ENCODE measurements around the gene KLK15. TPM values are rescaled to one million over a fixed set of nuclear protein-coding genes. Genes with fewer than 3 reads are reported as not detected.

The KLK15 gene
- total and polyA plus RNA-seq, 11 donors = not detected

DNA sequence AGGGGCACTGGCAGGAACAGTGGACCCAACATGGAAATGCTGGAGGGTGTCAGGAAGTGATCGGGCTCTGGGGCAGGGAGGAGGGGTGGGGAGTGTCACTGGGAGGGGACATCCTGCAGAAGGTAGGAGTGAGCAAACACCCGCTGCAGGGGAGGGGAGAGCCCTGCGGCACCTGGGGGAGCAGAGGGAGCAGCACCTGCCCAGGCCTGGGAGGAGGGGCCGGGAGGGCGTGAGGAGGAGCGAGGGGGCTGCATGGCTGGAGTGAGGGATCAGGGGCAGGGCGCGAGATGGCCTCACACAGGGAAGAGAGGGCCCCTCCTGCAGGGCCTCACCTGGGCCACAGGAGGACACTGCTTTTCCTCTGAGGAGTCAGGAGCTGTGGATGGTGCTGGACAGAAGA lies 44.0 kb upstream of the KLK15 start:
- no peak for TF ChIP-seq POLR2A (IDR thresholded peaks at IDR 0.05)
- TF ChIP-seq, protein P1, sequence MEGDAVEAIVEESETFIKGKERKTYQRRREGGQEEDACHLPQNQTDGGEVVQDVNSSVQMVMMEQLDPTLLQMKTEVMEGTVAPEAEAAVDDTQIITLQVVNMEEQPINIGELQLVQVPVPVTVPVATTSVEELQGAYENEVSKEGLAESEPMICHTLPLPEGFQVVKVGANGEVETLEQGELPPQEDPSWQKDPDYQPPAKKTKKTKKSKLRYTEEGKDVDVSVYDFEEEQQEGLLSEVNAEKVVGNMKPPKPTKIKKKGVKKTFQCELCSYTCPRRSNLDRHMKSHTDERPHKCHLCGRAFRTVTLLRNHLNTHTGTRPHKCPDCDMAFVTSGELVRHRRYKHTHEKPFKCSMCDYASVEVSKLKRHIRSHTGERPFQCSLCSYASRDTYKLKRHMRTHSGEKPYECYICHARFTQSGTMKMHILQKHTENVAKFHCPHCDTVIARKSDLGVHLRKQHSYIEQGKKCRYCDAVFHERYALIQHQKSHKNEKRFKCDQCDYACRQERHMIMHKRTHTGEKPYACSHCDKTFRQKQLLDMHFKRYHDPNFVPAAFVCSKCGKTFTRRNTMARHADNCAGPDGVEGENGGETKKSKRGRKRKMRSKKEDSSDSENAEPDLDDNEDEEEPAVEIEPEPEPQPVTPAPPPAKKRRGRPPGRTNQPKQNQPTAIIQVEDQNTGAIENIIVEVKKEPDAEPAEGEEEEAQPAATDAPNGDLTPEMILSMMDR (IDR thresholded peaks at IDR 0.05) = no peak
- Histone ChIP-seq H3K27me3 (peaks cover 0 to 62% (median 11%) of the 10 kb centered on the region in 9 donors), H3K36me3 (no peaks in the 10 kb centered on the region), H3K4me1 (no peaks in the 10 kb centered on the region), H3K9me3 (no peaks in the 10 kb centered on the region), H3K4me3 (no peak overlapping the region), H3K27ac (no peak overlapping the region)
- no peak for ATAC-seq
- no peak for DNase-seq
- WGBS, 4 donors = 18 to 23% (median 21%) methylated on average over 8 of the region's 8 CpGs
- intact Hi-C loops (cut with DNase I) = no loop called here

DNA sequence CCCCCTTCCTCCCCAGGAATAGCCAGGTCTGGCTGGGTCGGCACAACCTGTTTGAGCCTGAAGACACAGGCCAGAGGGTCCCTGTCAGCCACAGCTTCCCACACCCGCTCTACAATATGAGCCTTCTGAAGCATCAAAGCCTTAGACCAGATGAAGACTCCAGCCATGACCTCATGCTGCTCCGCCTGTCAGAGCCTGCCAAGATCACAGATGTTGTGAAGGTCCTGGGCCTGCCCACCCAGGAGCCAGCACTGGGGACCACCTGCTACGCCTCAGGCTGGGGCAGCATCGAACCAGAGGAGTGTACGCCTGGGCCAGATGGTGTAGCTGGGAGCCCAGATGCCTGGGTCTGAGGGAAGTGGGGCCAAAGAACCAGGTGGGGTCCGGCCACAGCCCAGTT lies 43.1 kb upstream of the KLK15 start:
- peaks cover 0 to 60% (median 11%) of the 10 kb centered on the region in 9 donors for H3K27me3 ChIP-seq
- intact Hi-C loops (cut with DNase I) = no loop called here
- no peak overlapping the region for H3K27ac ChIP-seq
- no peaks in the 10 kb centered on the region for H3K36me3 ChIP-seq
- ATAC-seq (no peak), DNase-seq (no peak)
- H3K4me3 ChIP-seq = no peak overlapping the region
- WGBS, 4 donors = 45 to 62% (median 60%) methylated on average over 5 to 7 of the region's 7 CpGs
- no peaks in the 10 kb centered on the region for H3K4me1 ChIP-seq
- TF ChIP-seq, protein P1 (IDR thresholded peaks at IDR 0.05) = no peak
- H3K9me3 ChIP-seq = no peaks in the 10 kb centered on the region

DNA sequence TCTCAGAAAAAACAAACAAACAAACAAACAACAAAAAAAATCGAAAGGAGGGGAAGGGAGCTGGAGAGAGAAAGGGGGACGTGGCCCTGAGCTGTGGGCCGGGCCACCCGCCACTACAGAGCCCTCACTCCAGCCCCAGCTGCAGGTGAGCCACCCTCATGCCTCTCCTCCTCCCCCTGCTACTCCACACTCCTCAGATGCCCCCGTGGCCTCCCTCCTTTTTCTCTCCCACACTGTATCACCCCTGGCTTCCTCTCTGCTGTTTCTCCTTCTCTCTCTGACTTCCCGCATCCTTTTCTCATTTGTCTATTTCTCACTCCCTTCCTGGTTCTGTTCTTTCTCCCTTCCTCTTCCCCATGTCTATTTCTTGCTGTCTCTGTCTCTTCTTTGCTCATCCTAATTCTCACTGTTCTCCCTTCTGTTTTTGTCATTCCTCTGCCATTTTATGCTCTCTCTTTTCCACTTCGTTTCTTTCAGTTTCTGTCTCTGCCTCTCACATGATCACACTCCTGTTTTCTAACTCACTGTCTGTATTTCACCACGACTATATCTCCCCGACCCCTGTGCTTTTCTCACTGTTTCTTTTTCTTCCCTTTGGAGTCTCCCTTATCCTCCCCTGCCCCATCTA lies 42.5 kb upstream of the KLK15 start:
- Histone ChIP-seq H3K27ac (no peak overlapping the region), H3K36me3 (no peaks in the 10 kb centered on the region), H3K9me3 (no peaks in the 10 kb centered on the region), H3K27me3 (peaks cover under 1 to 60% (median 11%) of the 10 kb centered on the region in 9 donors), H3K4me3 (no peak overlapping the region), H3K4me1 (no peaks in the 10 kb centered on the region)
- 35 to 39% (median 37%) methylated on average over 9 of the region's 9 CpGs for WGBS, 4 donors
- intact Hi-C loops (cut with DNase I) = no loop called here
- ATAC-seq (no peak), DNase-seq (no peak)
- TF ChIP-seq, protein P1 (IDR thresholded peaks at IDR 0.05) = no peak
- TF ChIP-seq POLR2A (IDR thresholded peaks at IDR 0.05) = no peak

DNA sequence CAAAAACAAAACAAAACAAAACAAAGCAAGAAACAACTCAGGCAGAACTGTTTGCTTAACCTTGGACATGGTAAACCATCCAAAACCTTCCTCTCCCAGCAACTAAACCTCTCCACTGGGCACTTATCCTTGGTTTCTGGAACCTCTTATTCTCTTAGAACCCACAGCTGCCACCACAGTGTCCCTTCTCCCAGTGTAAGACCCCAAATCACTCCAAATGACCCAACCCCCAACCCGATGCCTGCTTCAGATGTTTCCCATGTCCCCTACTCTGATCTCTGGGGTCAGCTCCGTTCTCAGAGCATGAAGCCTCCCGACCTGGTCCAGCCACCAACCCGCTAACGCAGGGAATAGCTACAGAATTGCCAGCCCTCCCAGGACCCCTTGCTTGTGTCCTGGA lies 40.8 kb upstream of the KLK15 start:
- ATAC-seq = no peak
- H3K27ac ChIP-seq = no peak overlapping the region
- H3K9me3 ChIP-seq = no peaks in the 10 kb centered on the region
- no peaks in the 10 kb centered on the region for H3K4me1 ChIP-seq
- WGBS, 4 donors = 68 to 74% (median 72%) methylated on average over 5 of the region's 5 CpGs
- H3K4me3 ChIP-seq = no peak overlapping the region
- TF ChIP-seq, protein P1 (IDR thresholded peaks at IDR 0.05) = no peak
- no peak for TF ChIP-seq POLR2A (IDR thresholded peaks at IDR 0.05)
- no peaks in the 10 kb centered on the region for H3K36me3 ChIP-seq
- DNase-seq = no peak
- intact Hi-C loops (cut with DNase I) = no loop called here
- peaks cover 4 to 61% (median 11%) of the 10 kb centered on the region in 9 donors for H3K27me3 ChIP-seq

Data from heart left ventricle (tissue), 16 donors.